Hepatocyte (in vitro differentiated cells): ENCODE results near the gene LSAMP.

Source experiments
- CTCF ChIP-seq: fragments of 200-600 bp; sonication (generic); IDR thresholded peaks from 2 replicates; pipeline ENCODE4 v1.5.1; 2016; ENCODE audit warnings: antibody characterized with exemption, mild to moderate bottlenecking; ENCODE audit not compliant: poor library complexity
- EZH2phosphoT487 ChIP-seq: fragments of 200-600 bp; sonication (generic); IDR thresholded peaks from one replicate; pipeline ENCODE4 v1.6.1; 2018; ENCODE audit warnings: antibody characterized with exemption, mild to moderate bottlenecking, low read depth, moderate library complexity; ENCODE audit not compliant: unreplicated experiment, severe bottlenecking

GRCh38 chr3:116288485-116288884 lies 156.8 kb downstream of the LSAMP start:
- TF ChIP-seq EZH2phosphoT487 (no peak), CTCF (no peak)
